K562 (cell line): ENCODE results near the gene HK2. TPM values are rescaled to one million over a fixed set of nuclear protein-coding genes. Genes with fewer than 3 reads are reported as not detected.

Experiments used
- ATAC-seq: fragments of 200-7000 bp; cut with Tn5 transposase; 3 replicates; pipeline ENCODE4 v1.9.1; 2020; ENCODE audit warnings: moderate library complexity
- BruUV-seq: library from RNA; stranded (reverse); fragments of 400-500 nt; replicated peaks from 2 replicates; lab custom pipeline; 2021; lab: Mats Ljungman, UMichigan
- CTCF ChIA-PET: fragments of 300-600 bp; formaldehyde crosslinking; extraction: SDS; loops from one replicate; lab custom pipeline; 2021; ENCODE audit warnings: low intra/inter-chr PET ratio; lab: Yijun Ruan, JAX
- POLR2A ChIA-PET: fragments of 300-600, 350-650 bp; sonication (Branson Sonifier 250); formaldehyde crosslinking; extraction: SDS; loops from one replicate; lab custom pipeline; 2021; ENCODE audit warnings: antibody characterized with exemption, inconsistent platforms; lab: Yijun Ruan, JAX
- DNase-seq, 4 experiments: peaks; one replicate each; pipeline versions ENCODE4 v3.0.0 to v3.0.0-alpha.2; 2011 to 2018; ENCODE audit warnings: low spot score in 3 of 4, mixed read lengths in 3 of 4; ENCODE audit errors: extremely low read depth in 1 of 4
- FAIRE-seq: peaks from 2 replicates; lab custom pipeline; 2011; peaks lifted over from hg19 to GRCh38; lab: Jason Lieb, UNC
- H2AFZ ChIP-seq: 2 replicates; pipeline ENCODE4 v1.6.0; 2011; ENCODE audit warnings: low read depth, low read length, control low read depth, inconsistent platforms
- H3K27ac ChIP-seq: fragments of 200-600 bp; 3 replicates; pipeline ENCODE4 v1.8.0; 2011; ENCODE audit warnings: low read depth, mild to moderate bottlenecking, control low read depth, inconsistent platforms, low read length, moderate library complexity, mixed read lengths; ENCODE audit errors: extremely low read depth
- H3K27me3 ChIP-seq, 2 experiments: fragments of 300-600 bp in 1 of 2; 2 replicates in 1 of 2; 3 replicates in 1 of 2; pipeline versions ENCODE4 v1.6.0 to v1.8.0; 2011; ENCODE audit warnings: inconsistent platforms in 2 of 2, low read length in 2 of 2, mild to moderate bottlenecking in 1 of 2, mixed read lengths in 1 of 2, moderate library complexity in 1 of 2; ENCODE audit not compliant: control insufficient read depth in 2 of 2, insufficient read depth in 2 of 2
- H3K36me3 ChIP-seq: fragments of 300-600 bp; 3 replicates; pipeline ENCODE4 v1.8.0; 2011; ENCODE audit warnings: mild to moderate bottlenecking, low read length, inconsistent platforms; ENCODE audit not compliant: control insufficient read depth, insufficient read depth
- H3K4me1 ChIP-seq, 2 experiments: fragments of 200-600 bp in 1 of 2; replicated peaks in 1 of 2; 2 replicates in 1 of 2; 3 replicates in 1 of 2; pipeline versions ENCODE4 v1.5.1 to v1.8.0; 2011; ENCODE audit warnings: inconsistent platforms in 2 of 2, low read length in 2 of 2, mild to moderate bottlenecking in 1 of 2, mixed read lengths in 1 of 2, moderate library complexity in 1 of 2; ENCODE audit not compliant: control insufficient read depth in 2 of 2, insufficient read depth in 2 of 2
- H3K4me2 ChIP-seq: 2 replicates; pipeline ENCODE4 v1.6.1; 2011; ENCODE audit warnings: low read length, control low read depth, inconsistent platforms, mixed read lengths; ENCODE audit not compliant: insufficient read depth
- H3K4me3 ChIP-seq: fragments of 200-600 bp; sonication (generic), shearing (Covaris generic); 2 replicates; pipeline ENCODE4 v1.5.1; 2016; ENCODE audit warnings: control low read depth, inconsistent platforms
- H3K79me2 ChIP-seq: fragments of 200-600 bp; 3 replicates; pipeline ENCODE4 v1.8.0; 2011; ENCODE audit warnings: low read length, inconsistent platforms; ENCODE audit not compliant: control insufficient read depth, insufficient read depth
- H3K9ac ChIP-seq, 2 experiments: 2 replicates each; pipeline versions ENCODE4 v1.6.0 to v1.6.1; 2011; ENCODE audit warnings: low read depth in 2 of 2, low read length in 2 of 2, control low read depth in 1 of 2, inconsistent platforms in 1 of 2, mild to moderate bottlenecking in 1 of 2, mixed read lengths in 1 of 2; ENCODE audit not compliant: insufficient read depth in 1 of 2
- H3K9me1 ChIP-seq: one replicate; pipeline ENCODE4 v1.6.0; 2011; ENCODE audit warnings: inconsistent platforms, mild to moderate bottlenecking, low read length, moderate library complexity; ENCODE audit not compliant: control insufficient read depth, insufficient read depth
- H3K9me3 ChIP-seq: replicated peaks from 2 replicates; pipeline ENCODE4 v1.5.1; 2011; ENCODE audit warnings: low read depth, low read length, inconsistent platforms; ENCODE audit not compliant: control insufficient read depth, insufficient read depth
- H4K20me1 ChIP-seq: replicated peaks from 2 replicates; pipeline ENCODE4 v1.6.1; 2011; ENCODE audit warnings: low read length, inconsistent platforms, mixed read lengths; ENCODE audit not compliant: control insufficient read depth, insufficient read depth
- ATF3 ChIP-seq, 2 experiments: fragments of 450-650 bp in 1 of 2; sonication (generic) in 1 of 2; formaldehyde crosslinking in 1 of 2; IDR thresholded peaks in 1 of 2; conservative IDR thresholded peaks in 1 of 2; 2 replicates each; pipeline versions ENCODE4 v1.6.1 to v1.8.1; 2016 to 2023; ENCODE audit warnings: mild to moderate bottlenecking in 2 of 2, moderate library complexity in 2 of 2, inconsistent platforms in 1 of 2, missing genetic modification reagents in 1 of 2
- RBM25 ChIP-seq: fragments of 200-400 bp; formaldehyde crosslinking; IDR thresholded peaks from 2 replicates; pipeline ENCODE4 v1.6.1; 2018; ENCODE audit warnings: low read length, low read depth, moderate library complexity; ENCODE audit not compliant: severe bottlenecking
- SAP30 ChIP-seq: fragments of 200-600 bp; sonication (generic); IDR thresholded peaks from 2 replicates; pipeline ENCODE4 v1.6.1; 2012; ENCODE audit warnings: borderline replicate concordance, low read depth, mild to moderate bottlenecking, moderate library complexity, low read length, control low read depth, inconsistent platforms; ENCODE audit not compliant: insufficient read depth, poor library complexity, severe bottlenecking
- SMARCE1 ChIP-seq: fragments of 450-650 bp; IDR thresholded peaks from 2 replicates; pipeline ENCODE4 v1.7.1; 2016; ENCODE audit warnings: mild to moderate bottlenecking
- TRIM25 ChIP-seq: fragments of 450-650 bp; IDR thresholded peaks from 2 replicates; pipeline ENCODE4 v1.7.0; 2016; ENCODE audit warnings: borderline replicate concordance
- WGBS: fragments of 100-300 bp; shearing (Covaris generic); methylation state at CpG from one replicate; pipeline ENCODE4 v1.1.6; 2016; ENCODE audit warnings: low coverage, mixed read lengths; ENCODE audit not compliant: insufficient coverage; ENCODE audit errors: missing lambda C conversion rate; 5-methylcytosine and 5-hydroxymethylcytosine counted together
- in situ Hi-C: fragments of 300-500 bp; cut with MboI; formaldehyde crosslinking; loops from 4 replicates; pipeline ENCODE4 v1.15.0; 2018; ENCODE audit warnings: inconsistent platforms, mixed read lengths
- intact Hi-C: fragments of 100-400 bp; cut with micrococcal nuclease; formaldehyde crosslinking; loops from 2 replicates; pipeline ENCODE4 v1.14.2; 2022
- polyA plus RNA-seq, 8 experiments: library from polyadenylated mRNA; depleted of rRNA in 4 of 8; stranded (reverse) in 5 of 8; unstranded in 3 of 8; fragments of >200 nt; fragmentation: Nextera tagmentation in 2 of 8; fragmentation: Illumina TruSeq in 1 of 8; extraction: Ambion mirVana in 2 of 8; extraction: Trizol in 1 of 8; gene quantifications; 2 replicates each; pipeline versions ENCODE4 v1.2.1 to v1.2.3, GENCODE V29; 2011 to 2014; ENCODE audit warnings: inconsistent platforms in 1 of 8, missing spikeins in 1 of 8
- total RNA-seq, 7 experiments: library from RNA; depleted of rRNA in 6 of 7; stranded (reverse); fragments of >200 nt in 6 of 7; fragmentation: Illumina TruSeq in 2 of 7; extraction: Trizol in 2 of 7; gene quantifications; 2 replicates each; pipeline versions ENCODE4 v1.2.1 to v1.2.3, GENCODE V29; 2011 to 2021; ENCODE audit warnings: low replicate concordance in 1 of 7

The HK2 gene
- total and polyA plus RNA-seq, 9 of the 15 experiments (the other 6 are each of a cell fraction or from before 2014, with no cell fraction given) = 4.7 to 56.0 (median 19.9) TPM

- H3K79me2 ChIP-seq = peaks cover 52% of the 10 kb centered on the region
- BruUV-seq = no TSS peak
- H3K4me3 ChIP-seq = no peak overlapping the region
- intact Hi-C loops = no loop called here
- TF ChIP-seq RBM25 (peak; percentile 59), TRIM25 (no peak), SMARCE1 (no peak), ATF3 (IDR thresholded peaks at IDR 0.05) (no peak), ATF3 (CRISPR knock-in tag; conservative IDR thresholded peaks at IDR 0.05) (no peak), SAP30 (no peak)
- TF ChIP-seq, all 486 proteins: peak for 1
- peaks cover 41% of the 10 kb centered on the region for H4K20me1 ChIP-seq
- DNase-seq = no peak
- H2AFZ ChIP-seq = no peak overlapping the region
- H3K9ac ChIP-seq = no peak overlapping the region
- peaks cover 4 to 7% of the 10 kb centered on the region in 2 experiments; a peak in 4 of 5 replicates for H3K4me1 ChIP-seq
- H3K27ac ChIP-seq = no peak overlapping the region
- H3K36me3 ChIP-seq = peaks cover 82% of the 10 kb centered on the region
- no peak for FAIRE-seq
- 83% methylated on average over 14 of the region's 14 CpGs for WGBS
- no peaks in the 10 kb centered on the region for H3K27me3 ChIP-seq
- H3K4me2 ChIP-seq = no peak overlapping the region
- in situ Hi-C loops = no loop called here
- peaks cover 7% of the 10 kb centered on the region for H3K9me1 ChIP-seq
- ChIA-PET POLR2A (no interaction called here), CTCF (no interaction called here)
- ATAC-seq = no peak
- no peaks in the 10 kb centered on the region for H3K9me3 ChIP-seq
Measured at GRCh38 chr2:74867841-74868658, 34.1 kb downstream of the HK2 start.
